Measurements from ENCODE around the gene SHB. TPM values are rescaled to one million over a fixed set of nuclear protein-coding genes. Genes with fewer than 3 reads are reported as not detected.

The SHB gene
- total RNA-seq, 1 donor from 2014 or later = 22.5 TPM

- no peak overlapping the region for H3K4me3 Mint-ChIP-seq (ENCODE audit: low read depth)
- no peak for TF ChIP-seq CTCF (IDR thresholded peaks at IDR 0.05; ENCODE audit: unreplicated experiment)
- H3K27ac Mint-ChIP-seq = no peak overlapping the region
- no peaks in the 10 kb centered on the region for H3K4me1 Mint-ChIP-seq (ENCODE audit: low read depth)
- peaks cover 8% of the 10 kb centered on the region for H3K36me3 Mint-ChIP-seq (ENCODE audit: insufficient read depth)
- H3K27me3 Mint-ChIP-seq = no peaks in the 10 kb centered on the region
- H3K9me3 Mint-ChIP-seq (ENCODE audit: low read depth) = peaks cover 3% of the 10 kb centered on the region
- DNase-seq (ENCODE audit: low spot score, unreplicated experiment) = no peak
These were observed 132.7 kb downstream of the SHB start for GRCh38 chr9:37936376-37936775.

- no peak for DNase-seq (ENCODE audit: low spot score, unreplicated experiment)
- no peak for TF ChIP-seq CTCF (IDR thresholded peaks at IDR 0.05; ENCODE audit: unreplicated experiment)
- peaks cover 6% of the 10 kb centered on the region for H3K9me3 Mint-ChIP-seq (ENCODE audit: low read depth)
- no peaks in the 10 kb centered on the region for H3K4me1 Mint-ChIP-seq (ENCODE audit: low read depth)
- peaks cover 15% of the 10 kb centered on the region for H3K36me3 Mint-ChIP-seq (ENCODE audit: insufficient read depth)
- H3K27ac Mint-ChIP-seq = no peak overlapping the region
- no peaks in the 10 kb centered on the region for H3K27me3 Mint-ChIP-seq
- H3K4me3 Mint-ChIP-seq (ENCODE audit: low read depth) = no peak overlapping the region
These were observed 133.9 kb downstream of the SHB start for GRCh38 chr9:37935096-37935495.

- Mint-ChIP-seq H3K9me3 (ENCODE audit: low read depth) (peaks cover 6% of the 10 kb centered on the region), H3K36me3 (ENCODE audit: insufficient read depth) (peaks cover 16% of the 10 kb centered on the region), H3K4me1 (ENCODE audit: low read depth) (peaks cover 4% of the 10 kb centered on the region), H3K4me3 (ENCODE audit: low read depth) (no peak overlapping the region), H3K27ac (no peak overlapping the region), H3K27me3 (no peaks in the 10 kb centered on the region)
- no peak for TF ChIP-seq CTCF (IDR thresholded peaks at IDR 0.05; ENCODE audit: unreplicated experiment)
- no peak for DNase-seq (ENCODE audit: low spot score, unreplicated experiment)
These were observed 137.4 kb downstream of the SHB start for GRCh38 chr9:37931592-37931991.

- H3K36me3 Mint-ChIP-seq (ENCODE audit: insufficient read depth) = peaks cover 14% of the 10 kb centered on the region
- H3K27ac Mint-ChIP-seq = no peak overlapping the region
- no peak overlapping the region for H3K4me3 Mint-ChIP-seq (ENCODE audit: low read depth)
- peaks cover 6% of the 10 kb centered on the region for H3K9me3 Mint-ChIP-seq (ENCODE audit: low read depth)
- peaks cover 4% of the 10 kb centered on the region for H3K4me1 Mint-ChIP-seq (ENCODE audit: low read depth)
- no peaks in the 10 kb centered on the region for H3K27me3 Mint-ChIP-seq
- TF ChIP-seq CTCF (IDR thresholded peaks at IDR 0.05; ENCODE audit: unreplicated experiment) = no peak
- no peak for DNase-seq (ENCODE audit: low spot score, unreplicated experiment)
These were observed 139.6 kb downstream of the SHB start for GRCh38 chr9:37929441-37929895.

GRCh38 chr9:37928552-37929430 is 140.2 kb downstream of the SHB start:
- H3K36me3 Mint-ChIP-seq (ENCODE audit: insufficient read depth) = peaks cover 14% of the 10 kb centered on the region
- no peak overlapping the region for H3K27ac Mint-ChIP-seq
- no peaks in the 10 kb centered on the region for H3K27me3 Mint-ChIP-seq
- DNase-seq (ENCODE audit: low spot score, unreplicated experiment) = no peak
- H3K4me3 Mint-ChIP-seq (ENCODE audit: low read depth) = no peak overlapping the region
- no peak for TF ChIP-seq CTCF (IDR thresholded peaks at IDR 0.05; ENCODE audit: unreplicated experiment)
- H3K9me3 Mint-ChIP-seq (ENCODE audit: low read depth) = peaks cover 6% of the 10 kb centered on the region
- peaks cover 4% of the 10 kb centered on the region for H3K4me1 Mint-ChIP-seq (ENCODE audit: low read depth)
